Measurements from ENCODE around the gene SHMT2.

SHMT2 gene

DNA sequence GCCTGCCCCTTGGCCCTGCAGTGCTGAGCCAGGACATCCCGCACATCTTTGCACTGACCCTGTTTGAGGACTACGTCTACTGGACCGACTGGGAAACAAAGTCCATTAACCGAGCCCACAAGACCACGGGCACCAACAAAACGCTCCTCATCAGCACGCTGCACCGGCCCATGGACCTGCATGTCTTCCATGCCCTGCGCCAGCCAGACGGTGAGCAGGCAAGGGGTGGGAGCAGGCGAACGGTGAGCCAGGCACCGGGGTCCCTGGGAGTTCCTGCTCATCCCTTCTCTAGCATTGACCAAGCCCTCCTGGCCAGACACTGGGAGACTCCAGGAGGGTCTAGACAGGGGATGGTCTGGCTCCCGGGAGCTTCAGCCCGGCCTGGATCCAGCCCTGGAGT is 30.3 kb upstream of the SHMT2 start:
- no peak for DNase-seq

DNA sequence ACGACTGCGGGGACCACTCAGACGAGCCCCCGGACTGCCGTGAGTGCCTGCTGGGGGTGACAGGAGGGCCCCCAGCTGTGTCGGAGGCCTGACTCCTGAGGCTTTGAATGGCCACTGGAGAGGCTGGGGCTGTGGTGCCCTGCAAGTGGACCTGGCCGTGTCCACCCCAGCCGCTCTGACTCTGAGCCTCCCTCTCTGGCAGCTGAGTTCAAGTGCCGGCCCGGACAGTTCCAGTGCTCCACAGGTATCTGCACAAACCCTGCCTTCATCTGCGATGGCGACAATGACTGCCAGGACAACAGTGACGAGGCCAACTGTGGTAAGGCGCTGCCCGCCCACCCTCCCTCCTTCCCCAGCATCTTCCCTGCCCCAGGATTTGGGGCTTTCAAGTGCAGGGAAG is 29.0 kb upstream of the SHMT2 start:
- DNase-seq, result no peak

DNA sequence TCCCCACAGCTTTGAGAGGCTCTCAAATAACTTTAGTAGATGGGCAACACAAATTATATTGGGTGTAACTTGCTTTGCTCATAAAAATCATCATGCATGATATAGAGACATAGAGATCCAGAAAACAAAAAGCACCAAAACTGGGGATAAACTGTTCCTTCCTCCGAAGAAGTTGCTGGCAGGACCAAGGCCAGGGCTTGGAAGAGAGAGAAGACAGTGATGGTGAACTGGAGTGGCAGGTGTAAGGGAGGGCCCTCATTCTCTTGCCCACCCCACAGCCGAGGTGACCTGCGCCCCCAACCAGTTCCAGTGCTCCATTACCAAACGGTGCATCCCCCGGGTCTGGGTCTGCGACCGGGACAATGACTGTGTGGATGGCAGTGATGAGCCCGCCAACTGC is 28.3 kb upstream of the SHMT2 start:
- DNase-seq, result no peak

DNA sequence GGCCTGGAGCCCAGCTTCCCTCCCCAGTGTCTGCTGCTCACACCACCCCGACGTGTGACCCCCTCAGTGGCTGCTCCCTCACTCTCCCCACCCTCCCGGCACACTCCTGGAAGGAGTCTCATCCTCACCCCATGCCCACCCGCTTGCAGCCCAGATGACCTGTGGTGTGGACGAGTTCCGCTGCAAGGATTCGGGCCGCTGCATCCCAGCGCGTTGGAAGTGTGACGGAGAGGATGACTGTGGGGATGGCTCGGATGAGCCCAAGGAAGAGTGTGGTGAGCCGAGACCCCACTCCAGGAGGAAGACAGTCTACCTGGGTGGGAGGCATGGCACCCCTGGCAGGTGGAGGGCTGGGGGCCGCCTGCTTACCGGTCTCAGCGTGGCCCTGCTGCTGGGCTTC is 27.9 kb upstream of the SHMT2 start:
- DNase-seq, result no peak

DNA sequence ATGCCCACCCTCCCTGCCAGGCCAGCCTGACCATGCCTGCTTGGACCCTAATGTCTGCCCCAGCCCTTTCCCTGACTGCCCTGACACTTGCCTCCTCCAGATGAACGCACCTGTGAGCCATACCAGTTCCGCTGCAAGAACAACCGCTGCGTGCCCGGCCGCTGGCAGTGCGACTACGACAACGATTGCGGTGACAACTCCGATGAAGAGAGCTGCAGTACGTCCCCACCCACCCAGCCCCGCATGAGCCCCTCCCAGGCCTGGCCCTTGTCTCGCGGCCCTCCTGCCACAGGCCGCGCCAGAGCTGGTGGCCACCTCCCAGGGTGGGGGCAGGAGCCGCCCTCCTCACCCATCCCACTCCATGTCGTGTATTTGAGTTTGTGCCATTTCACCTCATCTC is 27.2 kb upstream of the SHMT2 start:
- no peak for DNase-seq

DNA sequence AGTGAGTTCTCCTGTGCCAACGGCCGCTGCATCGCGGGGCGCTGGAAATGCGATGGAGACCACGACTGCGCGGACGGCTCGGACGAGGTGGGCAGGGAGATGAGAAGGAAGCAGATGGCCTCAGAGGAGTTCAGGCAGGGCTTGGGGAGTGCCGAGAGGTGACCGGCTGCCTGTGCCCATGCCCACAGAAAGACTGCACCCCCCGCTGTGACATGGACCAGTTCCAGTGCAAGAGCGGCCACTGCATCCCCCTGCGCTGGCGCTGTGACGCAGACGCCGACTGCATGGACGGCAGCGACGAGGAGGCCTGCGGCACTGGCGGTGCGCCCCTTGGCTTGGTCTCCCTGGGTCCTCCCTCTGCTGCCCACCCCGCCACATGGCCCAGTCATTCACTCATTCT is 26.3 kb upstream of the SHMT2 start:
- no peak for DNase-seq

DNA sequence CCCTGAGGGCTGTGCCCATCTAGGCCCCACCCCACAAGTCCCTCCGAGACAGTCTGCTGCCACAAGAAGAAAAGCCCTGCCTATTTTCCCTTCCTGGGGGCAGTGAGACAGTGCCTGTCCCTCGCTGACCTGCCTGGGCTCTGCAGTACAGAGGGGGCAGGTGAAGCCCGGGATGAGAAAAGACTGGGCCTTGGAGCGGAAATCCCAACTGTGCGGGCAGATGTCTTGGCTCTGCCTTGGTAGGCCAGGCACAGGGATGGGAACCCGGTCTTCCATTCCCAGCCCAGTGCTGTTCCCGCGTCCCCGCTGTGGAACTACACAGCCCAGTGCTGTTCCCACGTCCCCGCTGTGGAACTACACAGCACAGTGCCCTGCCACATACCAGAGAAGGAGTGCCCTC is 25.7 kb upstream of the SHMT2 start:
- no peak for DNase-seq

DNA sequence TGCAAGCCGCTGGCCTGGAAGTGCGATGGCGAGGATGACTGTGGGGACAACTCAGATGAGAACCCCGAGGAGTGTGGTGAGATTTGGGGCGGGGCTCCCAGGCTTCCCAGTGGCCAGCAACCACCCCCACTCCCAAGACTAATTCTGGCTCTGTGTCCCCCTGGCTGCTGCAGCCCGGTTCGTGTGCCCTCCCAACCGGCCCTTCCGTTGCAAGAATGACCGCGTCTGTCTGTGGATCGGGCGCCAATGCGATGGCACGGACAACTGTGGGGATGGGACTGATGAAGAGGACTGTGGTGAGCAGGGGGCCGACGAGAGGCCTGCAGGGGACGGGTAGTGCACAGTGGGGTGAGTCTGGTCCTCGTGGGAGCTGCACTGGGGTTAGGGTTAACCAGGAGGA is 25.1 kb upstream of the SHMT2 start:
- no peak for DNase-seq

DNA sequence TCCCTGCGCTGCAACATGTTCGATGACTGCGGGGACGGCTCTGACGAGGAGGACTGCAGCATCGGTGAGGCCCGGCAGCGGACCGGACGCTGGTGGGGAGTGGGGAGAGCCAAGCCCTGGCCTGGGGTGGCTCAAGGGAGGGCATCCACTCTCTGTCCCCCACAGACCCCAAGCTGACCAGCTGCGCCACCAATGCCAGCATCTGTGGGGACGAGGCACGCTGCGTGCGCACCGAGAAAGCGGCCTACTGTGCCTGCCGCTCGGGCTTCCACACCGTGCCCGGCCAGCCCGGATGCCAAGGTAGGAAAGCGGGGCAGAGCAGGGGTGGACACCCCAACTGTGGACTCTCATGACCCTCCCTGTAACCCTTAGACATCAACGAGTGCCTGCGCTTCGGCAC is 24.3 kb upstream of the SHMT2 start:
- DNase-seq, result no peak

DNA sequence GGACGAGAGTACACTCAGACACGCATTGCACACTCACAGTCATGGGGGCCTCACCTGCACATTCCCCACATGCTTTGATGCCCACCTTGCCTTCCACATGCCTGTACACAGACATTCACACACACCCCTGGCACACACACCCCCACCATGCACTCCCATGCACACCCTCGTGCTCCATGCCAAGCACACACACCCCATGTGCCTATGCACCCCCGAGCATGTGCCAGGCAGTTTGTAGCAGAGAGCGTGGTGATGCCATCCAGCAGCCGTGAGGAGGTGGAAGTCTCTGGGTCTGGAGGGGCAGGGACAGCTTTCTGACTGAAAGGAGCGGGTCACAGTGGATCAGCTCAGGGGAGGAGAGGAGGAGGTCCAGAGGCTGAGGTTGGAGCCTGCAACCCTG is 23.6 kb upstream of the SHMT2 start:
- DNase-seq, result no peak

DNA sequence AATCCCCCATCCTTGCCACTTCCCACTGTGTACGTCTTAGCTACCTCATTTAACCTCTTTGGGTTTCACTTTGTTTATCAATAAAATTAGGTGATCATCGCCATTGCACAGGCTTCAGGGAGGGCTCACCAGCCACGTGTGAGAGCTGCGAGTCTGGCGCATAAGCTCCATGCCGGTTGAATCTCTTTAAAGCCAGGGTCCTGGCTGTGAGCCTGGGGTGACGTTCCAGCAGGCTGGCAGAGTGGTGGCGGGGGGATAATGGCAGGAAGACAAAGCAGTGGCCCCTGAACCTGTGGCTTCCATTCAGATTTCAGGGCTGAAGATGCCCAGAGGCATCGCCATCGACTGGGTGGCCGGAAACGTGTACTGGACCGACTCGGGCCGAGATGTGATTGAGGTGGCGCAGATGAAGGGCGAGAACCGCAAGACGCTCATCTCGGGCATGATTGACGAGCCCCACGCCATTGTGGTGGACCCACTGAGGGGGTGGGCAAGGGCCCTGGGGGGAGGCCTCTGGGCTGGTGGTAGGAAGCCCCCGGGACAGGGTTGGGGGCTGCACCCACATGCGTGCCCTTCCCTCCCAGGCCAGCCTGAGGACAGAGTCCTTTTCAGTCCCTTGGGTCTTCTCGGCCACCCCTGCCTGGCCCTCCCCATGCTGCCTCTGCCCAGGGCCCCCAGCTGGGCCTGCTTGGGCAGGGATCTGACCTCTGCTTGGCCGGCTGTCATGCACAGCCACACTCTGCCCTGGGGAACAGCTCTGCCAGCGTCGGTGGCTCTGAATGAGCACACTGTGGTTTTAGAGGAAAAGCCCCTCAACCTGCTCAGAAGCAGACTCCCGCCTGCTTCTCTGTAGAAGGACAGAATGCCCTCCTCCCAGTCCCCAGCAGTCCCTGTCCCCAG is 21.5 kb upstream of the SHMT2 start:
- no peak for DNase-seq

DNA sequence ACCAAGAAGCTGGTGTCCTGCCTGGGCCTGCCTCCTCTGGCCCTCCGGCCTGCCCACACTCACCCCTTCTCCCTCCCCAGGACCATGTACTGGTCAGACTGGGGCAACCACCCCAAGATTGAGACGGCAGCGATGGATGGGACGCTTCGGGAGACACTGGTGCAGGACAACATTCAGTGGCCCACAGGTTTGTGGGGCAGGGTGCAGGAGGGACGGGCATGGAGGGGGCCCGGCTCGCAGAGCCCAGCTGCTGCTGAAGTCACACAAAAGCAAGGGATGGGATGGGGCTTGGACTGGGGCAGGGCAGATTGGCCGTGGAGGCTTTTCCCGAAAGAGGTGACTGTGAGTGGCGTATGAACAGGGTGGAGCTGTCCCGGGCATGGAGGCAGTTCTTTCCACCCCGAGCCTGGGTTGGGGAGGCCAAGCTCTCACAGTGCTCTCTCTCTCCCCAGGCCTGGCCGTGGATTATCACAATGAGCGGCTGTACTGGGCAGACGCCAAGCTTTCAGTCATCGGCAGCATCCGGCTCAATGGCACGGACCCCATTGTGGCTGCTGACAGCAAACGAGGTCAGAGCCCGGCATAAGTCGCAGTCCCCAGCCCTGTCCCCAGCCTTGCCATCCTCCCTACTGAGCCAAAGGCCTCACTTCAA is 20.8 kb upstream of the SHMT2 start:
- no peak for DNase-seq

DNA sequence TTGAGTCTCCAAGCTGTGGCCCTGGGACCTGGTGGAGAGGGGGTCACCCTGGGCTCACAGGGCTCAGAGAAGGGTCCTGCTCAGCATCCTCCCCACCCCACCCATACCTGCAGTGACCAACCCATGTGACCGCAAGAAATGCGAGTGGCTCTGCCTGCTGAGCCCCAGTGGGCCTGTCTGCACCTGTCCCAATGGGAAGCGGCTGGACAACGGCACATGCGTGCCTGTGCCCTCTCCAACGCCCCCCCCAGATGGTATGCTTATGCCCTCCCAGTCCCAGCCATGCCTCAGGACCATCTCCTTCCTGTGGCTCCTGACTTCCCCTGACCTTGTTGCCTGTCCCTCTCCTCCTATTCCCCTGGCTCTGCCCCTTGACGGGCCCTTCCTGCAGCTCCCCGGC is 19.6 kb upstream of the SHMT2 start:
- no peak for DNase-seq

DNA sequence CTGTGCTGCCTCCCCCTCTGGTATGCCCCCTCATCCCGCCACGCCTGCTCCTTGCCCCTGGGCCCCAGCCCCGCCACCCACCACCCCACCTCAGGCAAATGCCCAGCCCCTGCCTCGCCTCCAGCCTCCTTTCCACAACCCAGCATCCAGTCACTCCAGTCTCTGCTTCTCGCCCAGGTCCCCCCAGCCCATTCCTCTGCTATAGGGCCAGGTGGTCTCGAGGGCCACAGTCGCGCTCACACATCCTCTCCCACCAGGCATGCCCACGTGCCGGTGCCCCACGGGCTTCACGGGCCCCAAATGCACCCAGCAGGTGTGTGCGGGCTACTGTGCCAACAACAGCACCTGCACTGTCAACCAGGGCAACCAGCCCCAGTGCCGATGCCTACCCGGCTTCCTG is 19.1 kb upstream of the SHMT2 start:
- DNase-seq, result no peak

DNA sequence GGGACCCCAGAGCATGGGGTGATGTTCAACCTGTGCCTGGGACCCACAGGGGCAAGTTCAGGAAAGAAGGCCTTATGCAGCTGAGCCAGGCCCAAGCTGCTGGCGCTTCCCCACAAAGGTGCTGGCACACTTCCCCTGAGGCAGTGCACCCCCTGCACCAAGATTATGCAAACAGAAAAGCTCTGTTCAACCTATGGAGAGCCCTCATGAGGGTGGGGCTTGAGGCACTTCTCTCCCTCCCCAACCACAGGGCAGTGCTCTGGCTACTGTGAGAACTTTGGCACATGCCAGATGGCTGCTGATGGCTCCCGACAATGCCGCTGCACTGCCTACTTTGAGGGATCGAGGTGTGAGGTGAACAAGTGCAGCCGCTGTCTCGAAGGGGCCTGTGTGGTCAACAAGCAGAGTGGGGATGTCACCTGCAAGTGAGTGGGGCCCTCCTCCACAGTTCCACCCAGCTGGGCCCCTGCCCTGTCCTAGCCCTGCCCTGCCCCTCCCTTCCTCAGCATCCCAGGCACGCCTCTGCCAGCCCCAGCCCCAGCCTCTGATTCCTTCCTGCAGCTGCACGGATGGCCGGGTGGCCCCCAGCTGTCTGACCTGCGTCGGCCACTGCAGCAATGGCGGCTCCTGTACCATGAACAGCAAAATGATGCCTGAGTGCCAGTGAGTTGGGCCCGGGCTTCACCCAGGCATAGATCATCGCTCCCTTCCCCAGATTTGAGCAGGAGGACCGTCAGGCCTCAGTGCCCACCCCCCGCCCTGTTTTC is 18.4 kb upstream of the SHMT2 start:
- no peak for DNase-seq

DNA sequence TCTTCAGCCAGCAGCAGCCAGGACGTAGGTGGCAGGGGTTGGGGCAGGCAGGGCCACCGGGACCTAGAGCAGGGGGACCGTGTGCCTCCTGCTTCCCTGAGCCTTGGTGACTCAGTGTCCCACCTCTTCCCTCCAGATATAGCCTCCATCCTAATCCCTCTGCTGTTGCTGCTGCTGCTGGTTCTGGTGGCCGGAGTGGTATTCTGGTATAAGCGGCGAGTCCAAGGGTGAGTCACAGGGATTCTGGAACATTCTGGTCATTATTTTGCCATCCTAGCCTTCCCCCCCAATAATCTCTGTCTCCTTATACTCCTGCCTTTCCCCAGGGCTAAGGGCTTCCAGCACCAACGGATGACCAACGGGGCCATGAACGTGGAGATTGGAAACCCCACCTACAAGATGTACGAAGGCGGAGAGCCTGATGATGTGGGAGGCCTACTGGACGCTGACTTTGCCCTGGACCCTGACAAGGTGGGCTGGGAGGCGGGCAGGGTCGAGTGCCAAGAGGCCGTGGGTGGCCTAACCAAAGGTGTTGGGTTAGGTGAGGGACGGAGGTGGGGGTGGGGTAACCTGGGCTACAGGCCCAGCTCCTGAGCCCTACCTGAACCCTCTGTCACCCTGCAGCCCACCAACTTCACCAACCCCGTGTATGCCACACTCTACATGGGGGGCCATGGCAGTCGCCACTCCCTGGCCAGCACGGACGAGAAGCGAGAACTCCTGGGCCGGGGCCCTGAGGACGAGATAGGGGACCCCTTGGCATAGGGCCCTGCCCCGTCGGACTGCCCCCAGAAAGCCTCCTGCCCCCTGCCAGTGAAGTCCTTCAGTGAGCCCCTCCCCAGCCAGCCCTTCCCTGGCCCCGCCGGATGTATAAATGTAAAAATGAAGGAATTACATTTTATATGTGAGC is 17.5 kb upstream of the SHMT2 start:
- DNase-seq, result no peak

DNA sequence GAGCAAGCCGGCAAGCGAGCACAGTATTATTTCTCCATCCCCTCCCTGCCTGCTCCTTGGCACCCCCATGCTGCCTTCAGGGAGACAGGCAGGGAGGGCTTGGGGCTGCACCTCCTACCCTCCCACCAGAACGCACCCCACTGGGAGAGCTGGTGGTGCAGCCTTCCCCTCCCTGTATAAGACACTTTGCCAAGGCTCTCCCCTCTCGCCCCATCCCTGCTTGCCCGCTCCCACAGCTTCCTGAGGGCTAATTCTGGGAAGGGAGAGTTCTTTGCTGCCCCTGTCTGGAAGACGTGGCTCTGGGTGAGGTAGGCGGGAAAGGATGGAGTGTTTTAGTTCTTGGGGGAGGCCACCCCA is 16.8 kb upstream of the SHMT2 start:
- DNase-seq, result no peak

DNA sequence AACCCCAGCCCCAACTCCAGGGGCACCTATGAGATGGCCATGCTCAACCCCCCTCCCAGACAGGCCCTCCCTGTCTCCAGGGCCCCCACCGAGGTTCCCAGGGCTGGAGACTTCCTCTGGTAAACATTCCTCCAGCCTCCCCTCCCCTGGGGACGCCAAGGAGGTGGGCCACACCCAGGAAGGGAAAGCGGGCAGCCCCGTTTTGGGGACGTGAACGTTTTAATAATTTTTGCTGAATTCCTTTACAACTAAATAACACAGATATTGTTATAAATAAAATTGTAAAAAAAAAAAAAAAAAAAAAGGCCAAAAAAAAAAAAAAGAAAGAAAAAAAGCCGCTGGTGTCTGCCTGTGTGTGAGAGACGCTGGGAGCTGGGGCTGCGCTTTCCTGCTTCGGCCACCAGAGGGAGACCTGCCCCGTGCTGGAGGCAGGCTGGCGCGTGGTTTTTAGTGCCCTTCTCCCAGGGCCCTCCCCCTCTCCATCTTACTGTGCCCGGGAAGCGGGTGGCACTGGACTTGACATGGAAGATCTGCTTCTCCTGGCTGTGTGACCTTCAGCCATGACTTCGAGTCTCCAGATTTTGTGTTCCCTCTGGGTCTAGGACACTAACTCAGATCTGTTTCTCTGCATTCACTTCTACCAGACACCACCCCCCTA is 16.3 kb upstream of the SHMT2 start:
- DNase-seq, result peak; percentile 70 to 83

DNA sequence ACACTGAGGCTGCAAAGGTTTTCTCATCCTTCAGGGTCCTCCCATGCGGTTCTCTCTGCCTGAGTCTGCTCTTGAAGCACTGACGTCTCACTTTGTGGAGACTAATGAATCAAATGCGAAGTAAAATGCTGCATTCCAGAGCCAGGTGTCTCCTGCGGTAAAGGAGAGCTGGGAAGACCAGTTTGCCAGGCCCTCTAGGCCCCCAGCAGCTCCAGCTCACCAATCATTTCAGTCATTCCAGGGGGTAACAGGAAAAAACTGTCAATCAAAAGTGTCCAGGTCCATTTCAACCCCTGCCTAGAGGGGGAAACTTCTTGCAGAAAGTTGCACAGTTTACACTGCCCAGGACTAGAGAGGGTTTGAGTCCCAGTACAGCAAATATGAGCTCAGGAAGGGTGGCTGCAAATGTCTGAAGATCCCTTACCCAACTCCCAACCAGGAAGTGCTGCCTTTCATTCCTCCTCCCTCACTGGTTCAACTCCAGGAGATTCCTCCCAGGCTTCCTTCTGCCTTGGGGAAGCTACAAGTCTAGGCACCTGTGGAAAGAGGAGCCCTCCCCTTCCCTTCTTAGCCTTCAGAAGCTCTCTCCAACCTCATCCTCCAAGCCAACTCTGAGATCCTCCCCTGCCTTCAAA is 15.6 kb upstream of the SHMT2 start:
- no peak for DNase-seq

DNA sequence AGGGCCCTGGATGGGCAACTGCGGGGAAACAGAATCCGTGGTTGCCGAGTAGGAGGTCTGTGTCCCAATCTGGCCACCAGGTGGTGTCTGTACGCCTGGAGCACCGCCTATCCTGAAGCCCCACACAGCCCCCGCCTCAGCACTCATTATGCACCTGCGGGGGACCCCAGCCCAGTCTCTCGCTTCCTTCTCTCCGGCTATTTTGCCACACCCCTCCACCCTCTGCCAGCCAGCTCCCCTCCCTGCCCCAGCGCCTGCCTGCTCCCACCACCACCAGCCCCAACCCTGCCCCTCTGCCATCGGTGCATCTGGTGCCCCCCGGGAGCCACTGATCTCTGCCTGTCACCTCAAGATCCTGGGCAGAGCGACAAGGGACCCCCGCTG is 15.1 kb upstream of the SHMT2 start:
- peak; percentile 57 to 60 for DNase-seq

DNA sequence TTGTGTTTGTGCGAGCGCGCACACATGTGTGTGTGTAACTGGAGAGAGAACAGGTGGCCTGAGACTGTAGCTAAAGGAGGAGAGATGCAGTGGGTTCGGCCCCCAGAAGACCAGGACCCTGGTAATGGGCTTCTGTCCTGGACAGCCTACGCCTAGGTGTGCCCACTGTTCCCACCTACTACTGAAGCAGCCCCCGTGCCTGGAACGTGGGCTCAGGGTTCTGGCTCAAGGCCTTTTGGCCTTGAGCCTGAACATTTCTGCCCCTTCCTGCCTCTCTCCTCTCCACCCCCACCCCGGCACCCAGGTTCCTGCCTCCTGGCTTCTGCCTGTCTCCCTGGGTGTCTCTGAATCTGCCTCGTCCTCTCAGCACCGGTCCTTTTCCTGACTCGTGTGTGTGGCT is 14.4 kb upstream of the SHMT2 start:
- no peak for DNase-seq

DNA sequence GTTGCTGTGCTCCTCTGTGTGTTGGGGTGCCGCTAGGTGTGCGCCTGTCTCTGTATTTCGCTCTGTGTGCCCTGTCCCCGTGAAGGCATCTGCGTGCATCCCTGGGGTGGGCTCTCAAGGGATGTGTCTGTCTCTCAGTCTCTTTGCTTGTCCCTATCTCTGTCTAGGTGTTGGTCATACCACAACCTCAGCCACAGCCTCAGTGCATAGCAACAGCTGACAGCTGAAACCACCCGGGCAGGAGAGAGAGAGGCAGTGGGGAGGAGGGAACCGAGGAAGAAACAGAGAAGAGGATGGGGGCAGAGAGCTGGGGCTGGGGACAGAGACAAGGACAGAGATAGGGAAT is 13.9 kb upstream of the SHMT2 start:
- no peak for DNase-seq
